Astrocyte of the cerebellum (primary cell): Measurements from ENCODE around the gene CHKA.

Source experiments
- DNase-seq: peaks from one replicate; pipeline ENCODE4 v3.0.0-alpha.2; 2011; ENCODE audit warnings: low read depth
- H3K4me3 ChIP-seq: 2 replicates; pipeline ENCODE4 v1.5.1; 2011; ENCODE audit warnings: mild to moderate bottlenecking, low read depth, low read length, moderate library complexity
- CTCF ChIP-seq: IDR thresholded peaks from 2 replicates; pipeline ENCODE4 v1.5.1; 2012; ENCODE audit warnings: low read length, low read depth, moderate library complexity, mild to moderate bottlenecking; ENCODE audit errors: missing control alignments
- in situ Hi-C: cut with HindIII; loops from 2 replicates; pipeline ENCODE4 v1.10.0; 2017; ENCODE audit warnings: low sequenced_read_pairs

Gene CHKA

GRCh38 chr11:68092411-68092810 lies 28.8 kb downstream of the CHKA start:
- H3K4me3 ChIP-seq: no peak overlapping the region
- no peak for DNase-seq
- in situ Hi-C loops: no loop called here
- no peak for TF ChIP-seq CTCF

- in situ Hi-C loops: no loop called here
- H3K4me3 ChIP-seq: no peak overlapping the region
- no peak for TF ChIP-seq CTCF
- no peak for DNase-seq
Measured at GRCh38 chr11:68090706-68091105, 30.5 kb downstream of the CHKA start.

GRCh38 chr11:68090287-68090686 lies 30.9 kb downstream of the CHKA start:
- in situ Hi-C loops: no loop called here

GRCh38 chr11:68089679-68090078 lies 31.5 kb downstream of the CHKA start:
- no peak for TF ChIP-seq CTCF
- no peak overlapping the region for H3K4me3 ChIP-seq
- no peak for DNase-seq
- in situ Hi-C loops: no loop called here

More at GRCh38 chr11:68090287-68090686, 30.9 kb downstream of the CHKA start:
- no peak overlapping the region for H3K4me3 ChIP-seq
- no peak for DNase-seq
- TF ChIP-seq CTCF: no peak

- no peak for DNase-seq
- TF ChIP-seq CTCF: no peak
- in situ Hi-C loops: no loop called here
- no peak overlapping the region for H3K4me3 ChIP-seq
Measured at GRCh38 chr11:68083517-68083916, 37.7 kb downstream of the CHKA start.

GRCh38 chr11:68082481-68082880 lies 38.7 kb downstream of the CHKA start:
- in situ Hi-C loops: no loop called here
- no peak overlapping the region for H3K4me3 ChIP-seq
- TF ChIP-seq CTCF: no peak
- no peak for DNase-seq

- in situ Hi-C loops: no loop called here
- H3K4me3 ChIP-seq: no peak overlapping the region
- peak; percentile 59 for DNase-seq
- TF ChIP-seq CTCF: no peak
Measured at GRCh38 chr11:68081691-68082090, 39.5 kb downstream of the CHKA start.
